NCI-H1417 treated with DMSO at 0.1 percent for 48 hours (cell line): Measurements from ENCODE around the gene BTG4.

Experiments
- DNase-seq: peaks from one replicate; lab custom pipeline; 2025; lab: John Stamatoyannopoulos, UW

Gene BTG4

DNA sequence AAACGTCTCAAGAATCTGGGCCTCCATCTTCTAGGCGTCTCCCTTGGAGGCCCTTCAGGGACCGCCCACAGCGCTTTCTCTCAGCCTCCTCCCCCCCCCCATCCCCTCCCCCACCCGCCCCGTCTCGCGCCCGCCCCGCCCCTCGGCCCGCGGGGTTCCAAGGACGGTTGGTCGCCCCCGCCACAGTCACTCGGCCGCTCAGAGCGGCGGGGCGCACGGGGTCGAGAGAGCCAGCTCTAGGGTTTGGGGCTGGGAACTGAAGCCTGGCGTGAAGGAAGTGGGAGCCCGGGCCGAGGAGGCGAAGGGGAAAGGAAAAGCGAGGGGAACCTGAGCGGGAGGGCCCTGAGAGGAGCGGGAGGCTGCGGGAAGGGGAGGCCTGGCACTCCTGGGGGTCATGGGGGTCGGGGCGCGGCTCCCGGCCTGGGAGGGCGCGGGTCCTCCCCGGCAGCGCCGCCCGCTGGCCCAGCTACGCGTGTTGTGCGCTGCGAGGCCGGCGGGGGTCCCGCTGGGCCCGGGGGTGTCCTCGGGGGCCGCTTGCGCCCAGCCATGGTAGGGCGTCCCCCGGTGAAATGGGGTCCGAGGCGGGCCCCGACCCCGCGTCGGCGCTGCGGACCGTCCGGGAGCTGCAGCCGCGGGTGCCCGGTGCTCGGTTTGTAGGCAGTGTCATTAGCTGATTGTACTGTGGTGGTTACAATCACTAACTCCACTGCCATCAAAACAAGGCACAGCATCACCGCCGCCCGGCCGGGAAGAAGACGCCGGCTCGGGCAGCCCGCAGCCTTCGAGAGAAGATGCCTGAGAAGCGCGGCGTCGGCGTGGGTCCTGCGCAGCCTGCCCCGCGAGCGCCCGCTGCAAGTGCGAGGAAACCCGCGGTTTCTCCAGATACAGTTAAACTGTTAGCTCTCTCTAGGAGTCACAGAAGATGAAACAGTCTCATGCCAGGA, at the start of gene BTG4:
Gene BTG4 (minus strand): TSS at position 91 of the 944 bp plus-strand sequence. CDS start 13,610 bp downstream, outside the sequence.
- no peak for DNase-seq

DNA sequence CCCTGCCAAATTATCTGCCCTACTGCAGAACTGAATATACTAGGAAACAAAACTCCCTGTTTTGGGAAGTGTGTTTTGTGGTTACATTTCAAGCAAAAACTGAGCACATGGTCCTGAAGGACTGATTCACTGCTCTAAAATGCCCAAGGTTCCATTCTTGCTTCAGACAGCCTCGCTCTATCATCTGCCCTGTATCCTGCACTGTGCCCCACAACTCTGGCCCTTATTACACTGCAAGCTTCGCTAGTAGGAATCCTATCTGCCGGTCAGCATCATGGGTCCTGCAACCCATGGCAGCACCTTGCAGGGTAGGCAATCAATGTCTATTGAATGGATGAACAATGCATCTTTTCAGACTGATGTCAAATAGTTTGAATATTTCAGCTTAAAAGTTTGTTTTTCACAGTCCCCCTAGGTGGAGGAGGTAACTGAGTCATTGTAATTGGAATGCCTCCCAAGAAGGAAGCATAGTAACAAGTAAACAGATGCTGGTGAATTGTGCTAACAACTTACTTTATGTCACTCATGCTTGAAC, 49.7 kb upstream of the BTG4 start:
- DNase-seq: no peak

DNA sequence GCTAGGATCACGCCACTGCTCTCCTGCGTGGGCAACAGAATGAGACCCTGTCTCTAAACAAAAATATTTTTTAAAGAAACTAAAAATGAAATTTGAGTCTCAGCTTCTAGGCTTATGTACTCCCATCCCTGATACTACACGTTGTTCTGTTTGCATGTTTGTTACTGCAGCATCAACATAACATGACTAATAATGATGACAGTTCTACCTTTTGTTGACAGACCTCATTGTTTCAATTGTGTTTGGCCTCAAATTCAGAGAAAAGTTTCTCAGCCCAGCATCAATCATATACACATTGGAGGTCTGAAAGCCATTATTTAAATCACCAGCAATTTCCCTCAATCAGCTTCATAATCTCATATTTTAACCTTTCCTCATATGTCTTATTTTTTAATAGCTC, 49.1 kb upstream of the BTG4 start:
- DNase-seq: no peak

DNA sequence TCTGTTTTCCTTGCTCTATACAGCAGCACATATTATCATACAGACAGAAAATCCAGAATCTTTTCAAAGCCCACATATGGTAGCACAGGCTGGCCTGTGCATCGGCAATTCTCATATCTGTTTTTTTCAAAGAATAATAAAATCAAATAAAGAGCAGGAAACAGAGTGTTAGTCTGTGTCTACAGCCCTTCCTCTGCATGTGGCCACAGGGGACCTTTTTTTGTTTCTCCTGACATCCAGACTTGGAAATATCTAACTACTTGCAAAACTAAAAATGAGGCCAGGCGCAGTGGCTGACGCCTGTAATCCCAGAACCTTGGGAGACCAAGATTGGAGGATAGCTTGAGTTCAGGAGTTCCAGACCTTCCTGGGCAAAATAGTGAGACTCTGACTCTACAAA, 48.6 kb upstream of the BTG4 start:
- DNase-seq: no peak

DNA sequence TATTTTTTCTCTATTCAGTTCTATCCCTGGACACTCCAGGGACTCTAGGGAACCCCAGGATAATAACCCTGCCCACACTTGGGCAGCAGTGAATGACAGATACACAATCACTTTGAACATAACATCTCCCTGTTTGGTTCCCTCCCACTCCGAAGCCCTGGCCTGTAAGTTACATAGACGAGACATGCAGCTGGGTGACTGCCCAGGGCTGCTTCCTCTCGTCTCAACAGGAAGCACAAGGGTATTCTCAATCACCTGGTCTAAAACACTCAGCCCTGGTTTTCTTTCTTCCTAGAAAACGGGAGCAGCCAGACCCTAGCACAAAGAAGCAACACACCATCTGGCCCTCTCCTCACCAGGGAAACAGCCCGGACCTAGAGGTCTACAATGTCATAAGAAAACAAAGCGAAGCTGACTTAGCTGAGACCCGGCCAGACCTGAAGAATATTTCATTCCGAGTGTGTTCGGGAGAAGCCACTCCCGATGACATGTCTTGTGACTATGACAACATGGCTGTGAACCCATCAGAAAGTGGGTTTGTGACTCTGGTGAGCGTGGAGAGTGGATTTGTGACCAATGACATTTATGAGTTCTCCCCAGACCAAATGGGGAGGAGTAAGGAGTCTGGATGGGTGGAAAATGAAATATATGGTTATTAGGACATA, 47.7 kb upstream of the BTG4 start:
- DNase-seq: no peak

DNA sequence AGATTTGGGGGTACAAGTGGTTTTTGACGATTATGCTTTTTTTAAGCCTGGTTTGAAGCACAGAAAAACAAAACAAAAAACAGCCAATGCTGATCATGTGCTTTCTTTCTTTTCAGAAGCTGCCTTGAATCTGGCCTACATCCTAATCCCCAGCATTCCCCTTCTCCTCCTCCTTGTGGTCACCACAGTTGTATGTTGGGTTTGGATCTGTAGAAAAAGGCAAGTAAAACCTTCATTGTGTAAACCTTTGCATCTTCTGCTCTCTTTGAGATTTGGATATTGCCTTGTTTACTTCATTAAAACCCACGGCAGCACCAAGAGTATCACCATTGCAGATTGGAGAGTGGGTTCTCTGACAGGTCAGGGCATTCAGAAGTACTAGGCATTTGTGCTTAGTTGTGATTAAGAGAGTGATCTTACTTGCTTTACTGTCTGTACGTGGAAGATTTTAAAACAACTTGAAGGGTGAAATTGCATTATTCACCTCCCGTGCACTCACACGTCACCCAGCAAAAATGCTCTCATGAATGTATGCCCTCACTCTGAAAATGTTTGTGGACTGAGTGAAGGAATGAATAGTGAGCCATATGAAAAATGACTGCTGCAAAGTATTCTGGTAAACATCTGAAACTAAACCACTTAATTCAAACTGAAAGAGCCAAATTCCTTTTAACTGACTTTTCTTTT, 45.4 kb upstream of the BTG4 start:
- DNase-seq: no peak

DNA sequence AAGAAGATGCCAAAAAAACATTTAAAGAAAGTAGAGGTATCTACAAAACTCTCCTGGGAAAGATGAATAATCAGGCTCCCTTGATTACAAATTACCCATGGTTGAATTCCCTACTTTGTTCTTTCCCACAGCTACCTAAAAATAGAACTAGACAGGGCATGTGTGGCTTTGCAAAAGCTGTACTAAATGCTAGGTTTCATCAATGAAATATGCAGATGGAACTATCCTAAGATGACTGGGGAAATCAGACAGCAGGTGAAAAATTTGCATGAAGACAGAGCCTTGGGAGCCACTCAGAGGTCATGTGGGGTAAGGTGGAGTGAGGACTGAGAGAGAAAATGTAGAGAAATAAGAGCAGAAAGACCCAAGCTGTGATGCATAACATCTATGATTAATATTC, 43.1 kb upstream of the BTG4 start:
- DNase-seq: no peak

DNA sequence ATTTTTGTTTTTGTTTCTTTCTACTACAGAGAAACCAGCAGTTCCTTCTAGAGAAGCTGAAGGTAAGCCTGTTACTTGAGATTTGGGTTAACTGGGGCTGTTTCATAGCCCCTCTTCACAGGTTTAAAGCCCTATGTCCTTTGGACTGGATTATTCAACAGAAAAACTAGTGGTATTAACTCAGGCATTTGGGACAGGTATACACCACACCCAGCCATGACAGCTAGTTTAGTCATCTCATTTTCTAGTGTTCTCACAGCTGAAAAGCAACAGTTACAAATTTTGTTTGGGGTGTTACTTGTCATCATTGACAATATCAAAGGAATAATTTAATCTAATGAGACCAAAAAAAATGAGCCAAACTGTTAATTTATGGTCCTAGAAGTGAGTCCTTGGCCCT, 42.3 kb upstream of the BTG4 start:
- no peak for DNase-seq

DNA sequence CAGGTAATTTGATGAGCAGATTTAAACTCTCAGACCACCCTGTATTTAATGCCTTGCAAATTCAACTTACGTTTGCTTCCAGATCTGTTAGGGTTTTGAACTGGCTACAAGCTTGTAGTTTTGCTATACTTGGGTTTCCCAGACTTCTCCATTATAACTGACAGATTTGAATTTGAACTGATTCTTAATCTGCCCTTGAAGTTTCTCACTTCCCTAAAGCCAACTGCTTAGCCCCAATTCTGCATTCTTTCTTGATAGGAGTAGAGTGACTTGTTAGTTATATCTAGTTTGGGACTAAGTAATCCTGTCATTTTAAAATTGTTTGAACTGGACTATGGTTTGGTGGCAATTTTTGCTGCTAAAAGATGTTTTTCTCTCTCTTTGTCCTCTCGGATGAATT, 38.1 kb upstream of the BTG4 start:
- DNase-seq: no peak

DNA sequence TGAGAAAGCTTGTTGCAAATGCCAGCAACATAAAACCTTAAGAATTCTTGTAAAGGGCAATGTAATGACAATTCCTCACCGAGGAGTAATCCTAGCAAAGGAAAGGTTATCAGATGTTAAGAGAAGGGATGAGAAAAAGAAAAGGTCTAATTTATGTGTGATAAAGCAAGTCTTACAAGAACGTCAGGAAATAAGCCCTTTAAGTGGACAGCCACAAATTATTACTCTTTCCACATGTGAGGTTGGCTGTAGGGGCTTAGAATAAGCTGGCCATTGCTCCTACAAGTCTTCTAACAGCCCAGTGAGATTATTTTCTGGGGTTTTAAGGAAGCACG, 37.6 kb upstream of the BTG4 start:
- no peak for DNase-seq

DNA sequence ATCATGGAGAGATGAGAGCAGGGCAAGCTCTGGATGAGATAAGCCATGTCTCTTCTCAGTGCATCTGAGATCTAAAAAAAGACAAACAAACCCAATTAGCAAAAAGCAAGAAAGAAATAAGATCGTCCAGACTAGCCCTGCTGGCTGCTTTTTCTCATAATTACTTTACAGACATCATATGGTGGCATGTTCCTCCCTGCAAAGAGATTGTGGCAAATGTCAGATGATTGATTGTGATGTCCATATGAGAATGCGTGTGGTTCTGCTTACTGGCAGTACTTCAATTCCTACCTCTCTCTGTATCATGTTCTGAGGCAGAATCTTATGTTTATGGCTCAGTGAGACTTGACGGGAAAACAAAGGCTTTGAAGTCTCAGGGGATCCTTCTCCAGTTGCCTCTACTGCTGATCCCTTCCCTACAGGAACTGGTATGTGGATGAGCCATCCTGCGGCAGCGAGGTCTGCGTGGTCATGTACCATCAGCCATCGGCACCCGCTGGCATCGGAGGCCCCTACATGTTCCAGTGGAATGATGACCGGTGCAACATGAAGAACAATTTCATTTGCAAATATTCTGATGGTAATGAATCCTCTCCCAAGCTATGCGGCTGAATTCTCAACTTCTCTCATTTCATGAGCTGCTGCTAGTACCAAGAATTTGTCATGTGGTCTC, 37.1 kb upstream of the BTG4 start:
- DNase-seq: no peak

DNA sequence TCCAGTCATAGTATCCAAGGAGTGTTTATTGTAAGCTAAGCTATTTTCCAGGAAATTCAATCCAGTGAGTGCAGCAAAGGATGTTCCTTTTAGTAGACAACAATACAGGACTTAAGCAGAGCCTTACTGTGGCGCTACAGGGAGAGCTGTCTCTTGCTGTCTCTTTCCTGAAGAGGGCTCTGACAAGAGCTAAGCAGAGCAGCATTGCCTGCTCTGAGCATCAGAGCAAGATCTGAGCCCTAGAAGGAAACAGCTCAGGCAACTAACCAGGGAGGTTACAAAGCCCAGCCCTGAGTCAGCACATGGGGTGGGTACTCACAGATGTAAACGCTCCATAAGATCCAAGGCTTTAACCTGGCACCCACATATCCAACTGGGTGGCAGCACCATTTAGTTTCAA, 36.3 kb upstream of the BTG4 start:
- DNase-seq: no peak

DNA sequence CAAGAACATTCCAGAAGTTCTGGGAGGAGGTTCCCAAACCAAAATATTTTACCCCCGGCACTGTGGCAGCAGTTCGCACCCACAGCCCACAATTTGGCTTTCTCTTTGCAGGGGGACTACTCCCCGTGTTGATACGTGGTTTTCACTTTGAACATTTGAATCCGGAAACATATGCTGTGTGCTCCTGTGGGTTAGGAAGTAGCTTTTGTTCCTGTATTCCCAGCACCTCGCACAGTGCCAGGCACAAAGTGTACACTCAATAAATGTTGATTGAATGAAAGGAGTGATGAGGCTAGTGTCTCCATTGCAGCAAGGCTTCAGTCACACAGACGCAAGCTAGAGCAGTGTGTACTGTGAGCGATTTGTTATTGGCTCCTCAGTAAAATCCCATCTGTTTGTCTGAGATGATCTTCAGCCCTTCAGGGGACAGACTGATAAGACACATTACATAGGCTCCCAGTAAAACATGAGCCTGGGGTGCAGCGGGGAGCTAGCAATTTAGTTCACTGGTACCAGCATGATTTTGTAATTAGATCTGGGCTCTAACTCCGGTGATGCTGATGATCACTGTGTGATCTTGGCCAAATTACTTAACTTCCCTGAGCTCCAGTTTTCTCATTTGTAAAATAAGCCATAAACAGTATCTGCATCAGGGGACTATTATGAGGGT, 30.6 kb upstream of the BTG4 start:
- no peak for DNase-seq

DNA sequence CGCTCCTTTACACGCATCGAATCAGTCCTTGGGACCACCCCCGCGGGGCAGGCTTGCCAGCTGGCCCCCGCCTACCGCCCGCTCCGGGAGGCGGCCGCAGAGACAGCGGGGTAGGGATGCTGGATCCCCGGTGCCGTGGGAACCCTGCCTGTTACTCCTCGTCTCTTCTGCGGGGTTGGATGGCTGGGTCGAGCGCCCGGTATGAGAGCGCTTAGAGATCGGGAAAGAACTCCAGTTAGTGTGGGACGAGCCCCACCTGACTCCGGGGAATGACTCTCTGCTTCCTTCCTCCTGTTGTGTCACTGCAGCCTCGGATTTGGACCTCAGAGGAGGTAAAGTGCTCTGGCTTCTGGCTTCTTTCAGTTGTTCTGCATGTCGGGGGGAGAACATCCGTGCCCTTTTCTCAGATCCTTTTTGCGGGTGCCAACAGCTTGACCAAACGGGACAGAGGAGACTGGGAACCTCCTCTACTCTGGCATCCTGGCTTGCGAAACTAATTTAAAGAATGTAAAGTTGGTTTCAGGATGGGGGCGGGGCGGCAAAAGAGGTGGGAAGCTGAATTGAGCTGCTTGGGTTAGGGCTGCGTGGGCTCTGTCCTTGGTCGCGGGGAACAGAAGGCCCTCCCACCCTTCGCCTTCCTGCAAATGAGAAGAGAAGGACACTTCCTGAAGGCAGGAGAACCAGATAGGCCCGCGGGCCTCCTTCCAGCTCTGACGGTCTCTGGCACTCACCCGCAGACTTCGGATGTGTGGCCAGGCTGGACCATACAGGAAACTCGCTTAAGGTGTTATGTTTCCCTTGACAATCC, 29.3 kb upstream of the BTG4 start:
- no peak for DNase-seq

DNA sequence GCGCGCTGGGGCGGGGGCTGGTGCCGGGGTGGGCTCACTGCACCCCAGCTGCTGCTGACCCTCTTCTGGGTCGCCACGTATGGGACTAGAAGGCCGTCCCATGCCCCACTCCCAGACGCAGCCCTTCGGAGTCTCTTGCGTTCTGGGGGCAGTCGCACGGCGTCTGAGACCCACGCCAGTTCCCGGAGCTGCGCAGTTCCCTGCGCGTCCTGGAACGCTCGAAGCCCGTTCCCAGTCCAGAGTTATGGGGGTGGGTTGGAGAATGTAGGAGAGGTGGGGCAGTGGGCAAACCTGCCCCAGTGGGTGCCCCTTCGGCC, 28.7 kb upstream of the BTG4 start:
- DNase-seq: no peak

DNA sequence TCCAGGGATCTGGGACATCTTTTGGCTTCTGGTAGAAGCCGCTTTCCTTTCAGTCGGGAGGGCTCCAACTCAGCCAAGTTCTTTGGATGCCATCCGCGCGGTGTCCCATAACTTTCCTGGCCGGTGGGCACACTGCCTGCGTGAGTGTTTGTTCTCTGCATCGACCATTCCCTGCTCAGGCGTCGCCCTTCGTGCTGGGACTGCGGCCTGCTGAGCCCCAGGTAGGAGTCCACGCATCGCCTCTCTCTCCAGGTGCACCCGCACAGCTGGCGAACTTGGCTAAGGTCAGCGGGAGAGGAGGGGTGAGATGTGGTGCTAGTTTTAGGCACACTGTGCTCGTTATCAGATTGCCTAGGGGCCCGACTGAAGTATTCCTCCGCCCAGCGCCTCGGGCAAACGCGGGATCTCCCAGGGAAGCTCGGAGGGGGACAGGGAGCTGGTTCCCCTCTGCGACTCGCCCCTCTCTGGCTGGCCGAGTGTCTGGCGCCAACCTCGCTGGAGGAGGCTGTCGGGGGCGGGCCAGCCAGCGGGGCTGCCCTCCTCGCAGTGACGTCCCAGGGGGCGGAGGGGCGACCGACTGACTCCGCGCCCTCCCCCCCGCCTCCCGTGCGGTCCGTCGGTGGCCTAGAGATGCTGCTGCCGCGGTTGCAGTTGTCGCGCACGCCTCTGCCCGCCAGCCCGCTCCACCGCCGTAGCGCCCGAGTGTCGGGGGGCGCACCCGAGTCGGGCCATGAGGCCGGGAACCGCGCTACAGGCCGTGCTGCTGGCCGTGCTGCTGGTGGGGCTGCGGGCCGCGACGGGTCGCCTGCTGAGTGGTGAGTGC, 28.1 kb upstream of the BTG4 start, which contains the start of gene LAYN:
Gene LAYN (plus strand): TSS at position 607 of the 823 bp plus-strand sequence. CDS start 124 bp downstream, at position 731.
- no peak for DNase-seq

DNA sequence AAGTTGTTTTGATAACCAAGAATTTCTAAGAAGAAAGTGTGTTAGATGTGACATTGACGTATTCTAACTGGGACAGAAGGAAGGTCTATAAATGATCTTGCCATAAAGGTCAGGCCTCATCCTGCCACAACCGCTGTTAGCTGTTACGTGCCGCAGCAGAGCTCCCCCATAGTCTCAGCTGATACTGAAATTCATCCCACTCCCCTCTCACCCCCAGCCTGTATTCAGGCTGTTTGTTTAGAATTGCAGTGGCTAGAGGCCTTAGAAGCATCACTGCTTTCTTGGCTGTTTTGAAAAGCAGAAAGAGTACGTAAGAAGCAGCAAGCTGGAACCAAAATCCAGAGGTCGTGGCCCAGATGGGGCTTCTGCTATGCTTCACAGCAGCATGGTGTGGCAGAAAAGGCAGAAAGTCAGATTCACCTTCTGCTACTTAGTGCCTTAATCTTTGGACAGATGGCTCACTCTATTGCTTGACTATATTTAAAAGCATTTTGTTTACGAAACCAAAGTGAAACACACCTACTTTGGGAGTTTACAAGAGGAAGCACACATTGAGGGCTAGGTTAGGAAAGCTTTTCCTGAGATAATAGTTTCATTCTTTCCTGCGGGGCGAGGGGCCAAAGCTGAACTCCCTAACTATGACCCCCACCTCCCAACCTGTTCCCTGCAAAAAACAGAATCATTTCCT, 27.4 kb upstream of the BTG4 start:
- no peak for DNase-seq

DNA sequence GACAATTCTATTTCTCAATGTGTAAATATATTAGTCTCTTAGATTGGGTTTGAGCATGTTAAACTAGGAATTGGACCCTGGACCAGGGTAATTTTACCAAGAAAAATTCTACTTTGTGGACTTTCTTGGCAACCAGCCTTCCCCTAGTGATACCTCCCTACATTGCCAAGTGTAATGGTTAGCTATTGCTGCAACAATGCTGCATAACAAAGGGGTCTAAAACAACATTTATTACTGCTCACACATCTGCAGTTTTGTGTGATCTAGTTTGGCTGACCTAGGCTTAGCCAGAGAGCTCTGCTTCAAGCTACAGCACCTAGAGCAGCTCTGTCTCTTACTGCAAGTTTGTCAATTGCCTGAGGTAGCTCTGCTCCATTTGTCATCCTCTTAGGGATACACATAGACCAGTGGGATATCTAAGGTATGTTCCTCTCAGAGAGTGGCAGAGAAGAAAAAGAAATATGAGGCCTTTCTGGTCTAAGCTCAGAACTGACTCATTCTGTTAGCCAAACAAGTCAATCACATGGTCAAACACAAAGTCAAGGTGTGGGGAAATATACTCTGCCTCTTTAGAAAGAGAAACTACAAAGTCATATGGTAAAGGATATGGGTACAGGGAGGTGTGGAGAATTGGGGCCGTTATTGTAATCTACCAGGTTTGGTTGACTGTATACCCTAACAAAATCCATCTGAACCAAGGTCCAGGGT, 26.4 kb upstream of the BTG4 start:
- no peak for DNase-seq
